Occipital lobe (tissue), 2 donors: ENCODE data around the gene ALPP. TPM values are rescaled to one million over a fixed set of nuclear protein-coding genes. Genes with fewer than 3 reads are reported as not detected.
"Not testable (repeated sequence)": the region's sequence is repeated elsewhere in the genome, so short reads cannot be mapped to it uniquely, and the experiment has no call there.

Experiments used
- DNase-seq: peaks from one replicate; lab custom pipeline; 2025; lab: John Stamatoyannopoulos, UW
- total RNA-seq: library from RNA; depleted of rRNA; stranded (reverse); fragments of >200 nt; gene quantifications from one replicate; pipeline ENCODE4 v1.2.3, GENCODE V29; 2014

The ALPP gene
- total RNA-seq: not detected

DNA sequence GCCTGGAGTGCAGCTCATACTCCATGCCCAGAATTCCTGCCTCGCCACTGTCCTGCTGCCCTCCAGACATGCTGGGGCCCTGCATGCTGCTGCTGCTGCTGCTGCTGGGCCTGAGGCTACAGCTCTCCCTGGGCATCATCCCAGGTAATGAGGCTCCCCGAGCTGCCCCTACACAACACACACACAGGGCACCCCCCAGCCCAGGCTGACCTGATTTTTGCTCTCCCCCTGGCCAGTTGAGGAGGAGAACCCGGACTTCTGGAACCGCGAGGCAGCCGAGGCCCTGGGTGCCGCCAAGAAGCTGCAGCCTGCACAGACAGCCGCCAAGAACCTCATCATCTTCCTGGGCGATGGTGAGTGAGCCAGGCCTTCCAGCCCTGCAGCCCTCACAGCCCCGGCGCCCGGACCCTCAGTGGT, at the start of gene ALPP:
TSS of gene ALPP (plus strand) at position 17 of the 417 bp plus-strand sequence. CDS start at position 69, 52 bp downstream.
- not testable (repeated sequence) for DNase-seq

DNA sequence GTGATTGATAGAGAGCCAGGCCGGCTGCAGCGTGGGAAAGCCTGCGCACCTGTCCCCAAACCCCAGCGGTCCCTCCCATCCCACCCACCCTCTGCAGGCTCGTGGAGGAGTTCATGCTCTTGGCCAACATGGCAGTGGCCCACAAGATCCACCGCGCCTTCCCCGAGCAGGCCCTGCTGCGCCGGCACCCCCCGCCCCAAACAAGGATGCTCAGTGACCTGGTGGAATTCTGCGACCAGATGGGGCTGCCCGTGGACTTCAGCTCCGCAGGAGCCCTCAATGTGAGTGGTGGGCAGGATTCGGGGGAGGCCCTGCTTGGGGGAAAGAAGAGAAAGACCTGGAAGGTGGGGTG, 48.9 kb upstream of the ALPP start:
- DNase-seq: no peak

- DNase-seq: no peak
Measured at GRCh38 chr2:232330068-232330999, 48.2 kb upstream of the ALPP start.

GRCh38 chr2:232331061-232331460, 47.5 kb upstream of the ALPP start:
- not testable (repeated sequence) for DNase-seq

DNA sequence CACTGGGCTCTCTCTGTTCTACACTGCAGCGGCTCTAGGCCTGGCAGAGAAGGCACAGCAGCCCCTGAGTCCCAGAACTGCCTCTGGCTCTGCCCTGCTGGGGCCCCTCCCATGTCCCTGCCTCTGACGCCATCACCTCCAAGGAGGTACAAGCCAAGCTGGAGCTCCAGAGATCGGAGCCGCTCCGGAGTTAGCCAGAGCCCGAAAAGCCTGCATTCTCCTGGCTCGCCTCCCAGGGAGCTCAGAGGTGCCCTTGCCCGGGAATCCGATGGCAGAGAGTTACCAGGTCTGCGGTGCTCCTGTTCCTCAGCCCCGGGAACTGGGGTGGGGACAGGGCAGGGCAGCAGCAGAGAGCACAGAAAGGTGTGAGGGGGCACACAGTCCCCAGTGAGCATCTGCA, 46.9 kb upstream of the ALPP start:
- DNase-seq: not testable (repeated sequence)

DNA sequence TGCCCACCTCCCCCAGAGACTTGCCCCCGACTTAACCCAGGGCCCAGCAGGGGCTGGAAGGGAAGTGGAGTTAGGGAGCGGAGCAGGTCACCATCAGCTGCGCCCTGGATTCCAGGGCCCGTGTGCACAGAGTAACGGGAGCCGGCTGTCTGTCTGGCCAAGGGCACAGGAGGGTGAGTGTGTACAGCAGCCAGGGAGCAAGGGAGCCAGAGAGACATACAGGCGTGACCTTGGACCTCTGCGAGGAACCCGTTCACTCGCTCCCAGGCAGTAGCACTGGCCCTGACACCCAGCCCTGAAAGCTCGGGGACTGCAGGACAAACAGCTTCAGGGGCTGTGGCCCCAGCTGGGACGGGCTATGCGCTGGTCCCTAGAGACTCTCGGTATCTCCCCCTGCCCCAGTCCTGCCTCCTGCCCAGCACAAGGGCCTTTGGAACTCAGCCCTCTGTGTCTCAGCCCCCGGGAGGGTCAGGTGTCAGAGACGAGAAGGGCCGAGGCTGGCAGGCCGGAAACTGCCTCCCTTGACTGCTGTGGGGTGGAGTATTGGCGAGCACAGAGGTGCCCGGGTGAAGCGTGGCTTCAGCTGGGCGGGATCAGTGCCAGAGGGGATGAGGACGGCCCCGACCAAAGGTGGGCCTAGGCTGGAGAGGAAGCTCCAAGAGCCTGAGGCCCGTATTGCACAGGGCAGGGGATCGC, 46.2 kb upstream of the ALPP start:
- not testable (repeated sequence) for DNase-seq

GRCh38 chr2:232332940-232333259, 45.7 kb upstream of the ALPP start:
- DNase-seq: no peak

DNA sequence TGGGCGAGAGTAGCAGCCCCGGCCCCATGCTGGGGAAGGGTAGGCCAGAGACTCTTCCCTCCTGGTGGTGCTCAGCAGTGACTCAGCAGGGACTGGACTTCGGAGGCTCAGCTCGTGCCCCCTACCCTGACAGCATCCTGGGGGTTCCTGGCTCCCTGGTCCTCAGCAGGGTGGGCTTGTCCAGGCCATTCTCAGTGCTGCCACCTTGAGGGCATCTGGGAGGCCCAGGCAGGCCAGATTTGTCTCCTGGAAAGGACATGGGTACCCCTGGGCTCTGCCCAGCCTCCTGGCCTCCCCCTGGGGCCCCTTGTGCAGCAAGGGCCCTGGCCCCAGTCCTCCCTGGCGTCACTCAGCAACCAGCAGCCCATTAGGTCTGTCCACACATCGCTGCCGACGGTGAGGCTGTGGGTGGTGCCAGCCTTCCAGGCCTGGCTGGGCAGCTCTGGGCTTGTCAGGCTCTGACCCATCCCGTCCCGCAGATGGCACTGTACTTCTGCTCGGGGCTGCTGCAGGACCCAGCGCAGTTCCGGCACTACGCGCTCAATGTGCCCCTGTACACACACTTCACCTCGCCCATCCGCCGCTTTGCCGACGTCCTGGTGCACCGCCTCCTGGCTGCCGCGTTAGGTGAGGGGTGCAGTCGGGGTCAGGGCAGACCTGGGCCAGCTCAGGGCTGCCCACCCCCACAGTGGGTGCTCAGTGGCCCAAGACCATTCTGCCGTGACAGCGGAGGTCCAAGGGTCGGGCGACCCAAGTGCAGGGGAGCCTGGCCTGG, 45.0 kb upstream of the ALPP start:
- DNase-seq: no peak

GRCh38 chr2:232334136-232334884, 44.2 kb upstream of the ALPP start:
- not testable (repeated sequence) for DNase-seq

GRCh38 chr2:232334885-232335205, 43.7 kb upstream of the ALPP start:
- DNase-seq: not testable (repeated sequence)

- not testable (repeated sequence) for DNase-seq
Measured at GRCh38 chr2:232335206-232335858, 43.2 kb upstream of the ALPP start.

- no peak for DNase-seq
Measured at GRCh38 chr2:232335859-232336215, 42.7 kb upstream of the ALPP start.

DNA sequence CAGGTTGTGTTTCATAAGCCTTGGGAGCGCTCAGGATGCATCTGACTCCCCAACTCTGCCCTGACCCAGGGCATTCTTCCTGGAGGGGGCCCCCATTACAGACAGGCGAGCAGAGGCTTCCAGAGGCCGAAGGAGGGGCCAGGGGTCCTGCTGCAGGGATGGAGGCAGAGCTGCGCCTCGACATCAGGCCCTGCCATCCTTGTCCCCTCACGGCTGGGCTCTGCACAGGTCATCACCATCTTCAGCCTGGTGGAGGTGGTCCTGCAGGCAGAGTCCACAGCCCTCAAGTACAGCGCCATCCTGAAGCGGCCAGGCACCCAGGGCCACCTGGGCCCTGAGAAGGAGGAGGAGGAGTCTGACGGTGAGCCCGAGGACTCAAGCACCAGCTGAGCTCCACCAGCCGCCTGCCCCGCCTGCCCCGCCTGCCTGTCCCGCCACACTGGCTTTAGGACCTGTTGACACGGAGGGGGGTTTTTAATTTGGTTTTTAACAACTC, 42.3 kb upstream of the ALPP start:
- DNase-seq: no peak

- DNase-seq: no peak
Measured at GRCh38 chr2:232336981-232337720, 41.4 kb upstream of the ALPP start.

- not testable (repeated sequence) for DNase-seq
Measured at GRCh38 chr2:232338094-232338758, 40.3 kb upstream of the ALPP start.

- no peak for DNase-seq
Measured at GRCh38 chr2:232338759-232339106, 39.8 kb upstream of the ALPP start.

DNA sequence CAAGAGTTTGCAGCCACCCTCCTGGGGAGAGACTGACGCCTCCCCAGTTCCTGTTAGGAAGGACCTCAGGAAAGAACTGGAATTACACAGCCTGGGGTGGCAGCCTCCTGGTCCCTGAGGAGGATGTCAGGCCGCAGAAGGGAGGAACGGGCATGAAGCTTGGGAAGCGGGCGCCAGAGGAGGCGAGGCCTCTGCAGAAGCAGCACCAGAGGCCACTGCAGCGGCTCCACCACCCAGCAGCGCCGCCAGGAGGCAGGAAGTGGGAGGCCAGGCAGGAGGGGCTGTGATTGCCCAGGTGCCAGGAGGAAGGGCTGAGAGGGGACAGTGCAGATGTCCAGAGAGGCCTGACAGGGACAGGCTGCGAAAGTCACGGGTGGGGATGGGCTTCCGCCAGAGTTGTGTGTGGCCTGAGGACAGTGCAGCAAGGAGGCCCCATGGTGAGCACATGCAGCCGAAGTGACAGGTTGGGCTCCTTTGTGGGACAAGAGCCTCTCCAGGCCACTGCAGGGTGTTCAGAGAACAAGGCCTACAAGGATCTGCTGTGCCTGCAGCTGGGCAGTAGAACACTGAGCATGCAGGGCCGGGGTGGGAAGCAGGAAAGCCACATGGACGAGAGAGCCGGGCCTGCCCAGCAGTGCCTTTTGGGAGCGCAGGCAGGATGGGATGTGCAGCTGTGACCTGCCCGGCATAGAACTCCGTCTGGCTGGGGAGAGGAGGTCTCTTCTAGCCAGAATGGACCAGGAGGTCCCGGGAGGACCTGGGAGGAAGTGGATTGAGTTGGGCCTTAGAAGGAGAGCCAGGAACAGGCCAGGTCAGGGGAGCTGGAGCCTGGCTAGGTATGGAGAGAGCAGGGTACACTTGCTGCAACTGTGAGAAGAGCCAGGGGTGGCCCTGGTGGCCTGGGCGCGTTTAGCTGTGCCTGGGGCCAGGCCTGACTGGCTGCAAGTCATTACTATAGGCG, 39.1 kb upstream of the ALPP start:
- DNase-seq: no peak

- no peak for DNase-seq
Measured at GRCh38 chr2:232340171-232340935, 38.2 kb upstream of the ALPP start.
